ENCODE data around the gene AHNAK.

GRCh38 chr11:62463121-62463542 is 83.5 kb downstream of the AHNAK start:
- TF ChIP-seq EP300 (IDR thresholded peaks at IDR 0.05; ENCODE audit: borderline replicate concordance) (no peak), FOXM1 (IDR thresholded peaks at IDR 0.05; ENCODE audit: borderline replicate concordance, low read depth) (no peak), RAD21 (IDR thresholded peaks at IDR 0.05; ENCODE audit: low read depth) (no peak), MAX (IDR thresholded peaks at IDR 0.05) (no peak)

Data from Ishikawa (cell line).